GM19239 (cell line): ENCODE measurements around the gene FLAD1.
A peak's percentile ranks its signal among the peaks of the same experiment; 100 is the strongest.

Experiments used
- DNase-seq: peaks from one replicate; pipeline ENCODE4 v3.0.0; 2011; ENCODE audit warnings: low spot score; ENCODE audit not compliant: insufficient read length
- FAIRE-seq: peaks from 2 replicates; lab custom pipeline; 2011; peaks lifted over from hg19 to GRCh38; lab: Jason Lieb, UNC

The FLAD1 gene

GRCh38 chr1:154982897-154983648 is at the start of gene FLAD1:
TSS of gene FLAD1 (plus strand) at chr1:154983344. CDS start at chr1:154983695, 351 bp downstream.
- DNase-seq: peak; percentile 96
- FAIRE-seq: peak; percentile 98

GRCh38 chr1:154934358-154934948 is 48.7 kb upstream of the FLAD1 start:
- no peak for FAIRE-seq
- DNase-seq: no peak

GRCh38 chr1:154935749-154936554 is 47.2 kb upstream of the FLAD1 start:
- FAIRE-seq (no peak), DNase-seq (no peak)

- DNase-seq (peak; percentile 80), FAIRE-seq (peak; percentile 90)
Measured at GRCh38 chr1:154936555-154937084, 46.5 kb upstream of the FLAD1 start, which contains the start of gene PMVK. TSS of gene PMVK (minus strand) at chr1:154936719. CDS start at chr1:154936685, 34 bp downstream.

GRCh38 chr1:154937085-154937987 is 45.8 kb upstream of the FLAD1 start:
- peak; percentile 52 for DNase-seq
- no peak for FAIRE-seq

GRCh38 chr1:154937988-154938386 is 45.2 kb upstream of the FLAD1 start:
- no peak for DNase-seq
- FAIRE-seq: no peak

GRCh38 chr1:154938604-154939399 is 44.3 kb upstream of the FLAD1 start:
- DNase-seq: no peak

GRCh38 chr1:154940213-154940560 is 43.0 kb upstream of the FLAD1 start:
- FAIRE-seq (no peak), DNase-seq (no peak)

More at GRCh38 chr1:154938604-154939399, 44.3 kb upstream of the FLAD1 start:
- FAIRE-seq: no peak

GRCh38 chr1:154940651-154941194 is 42.4 kb upstream of the FLAD1 start:
- FAIRE-seq: peak; percentile 26

GRCh38 chr1:154941333-154942013 is 41.7 kb upstream of the FLAD1 start:
- FAIRE-seq (no peak), DNase-seq (no peak)

More at GRCh38 chr1:154940651-154941194, 42.4 kb upstream of the FLAD1 start:
- DNase-seq: no peak

- DNase-seq (peak; percentile 52), FAIRE-seq (peak; percentile 92)
Measured at GRCh38 chr1:154943649-154944400, 39.3 kb upstream of the FLAD1 start.

- DNase-seq (no peak), FAIRE-seq (no peak)
Measured at GRCh38 chr1:154944401-154945159, 38.6 kb upstream of the FLAD1 start.

- no peak for FAIRE-seq
- DNase-seq: no peak
Measured at GRCh38 chr1:154945160-154945961, 37.8 kb upstream of the FLAD1 start.

- DNase-seq (no peak), FAIRE-seq (no peak)
Measured at GRCh38 chr1:154945962-154946850, 36.9 kb upstream of the FLAD1 start.

- no peak for DNase-seq
- no peak for FAIRE-seq
Measured at GRCh38 chr1:154948079-154948478, 35.1 kb upstream of the FLAD1 start.
